Right lobe of liver (tissue), 6 donors: ENCODE measurements around the gene PIK3IP1. TPM values are rescaled to one million over a fixed set of nuclear protein-coding genes. Genes with fewer than 3 reads are reported as not detected.
"Not testable (repeated sequence)": the region's sequence is repeated elsewhere in the genome, so short reads cannot be mapped to it uniquely, and the experiment has no call there.

Experiments
- ATAC-seq, 4 donors: fragments of 200-7000 bp; cut with Tn5 transposase; one replicate each; pipeline ENCODE4 v1.9.1; 2020; ENCODE audit warnings: mild to moderate bottlenecking in 4 of 4, moderate library complexity in 4 of 4
- DNase-seq, 3 donors: peaks; one replicate each; pipeline ENCODE4 v3.0.0-alpha.2; 2020
- H3K27ac ChIP-seq, 3 donors: fragments of 200-600 bp; one replicate each; pipeline ENCODE4 v1.8.0; 2022
- H3K27me3 ChIP-seq, 2 donors: fragments of 200-600 bp; one replicate each; pipeline ENCODE4 v1.8.0; 2022
- H3K36me3 ChIP-seq, 4 donors: fragments of 200-600 bp; sonication (generic) in 1 of 4; one replicate each; pipeline versions ENCODE4 v1.5.1 to v1.8.0; 2017 to 2022; ENCODE audit warnings: control low read depth in 1 of 4
- H3K4me1 ChIP-seq, 4 donors: fragments of 200-600 bp; sonication (generic) in 1 of 4; one replicate each; pipeline versions ENCODE4 v1.5.1 to v1.8.0; 2017 to 2022; ENCODE audit warnings: control low read depth in 1 of 4
- H3K4me3 ChIP-seq, 3 donors: fragments of 200-600 bp; one replicate each; pipeline ENCODE4 v1.8.0; 2022
- H3K9me3 ChIP-seq, 4 donors: fragments of 200-600 bp; sonication (generic) in 1 of 4; one replicate each; pipeline versions ENCODE4 v1.5.1 to v1.8.0; 2017 to 2022; ENCODE audit warnings: control low read depth in 1 of 4
- POLR2A ChIP-seq: fragments of 450-650 bp; IDR thresholded peaks from one replicate; pipeline ENCODE4 v1.6.1; 2017; ENCODE audit warnings: antibody characterized with exemption, mild to moderate bottlenecking
- WGBS: methylation state at CpG from one replicate; pipeline ENCODE4 v1.1.6; 2018; ENCODE audit warnings: low coverage, low lambda C conversion rate; ENCODE audit not compliant: insufficient coverage; ENCODE audit errors: missing lambda C conversion rate; 5-methylcytosine and 5-hydroxymethylcytosine counted together
- intact Hi-C, 2 donors: fragments of 100-400 bp; cut with DNase I; formaldehyde crosslinking; loops; one replicate each; pipeline versions ENCODE4 v1.11.2 to v1.14.1; 2022
- total RNA-seq, 6 experiments: library from RNA; depleted of rRNA in 2 of 6; stranded (reverse); fragments of >200 nt in 2 of 6; fragmentation: NEBNext Ultra II Directional in 3 of 6; extraction: Animal tissue kit (Norgen Biotek cat#: 25700) in 3 of 6; gene quantifications; one replicate each; pipeline versions ENCODE4 v1.1.0 to v1.2.4, GENCODE V29; 2016 to 2023
- TF ChIP-seq, protein P1 (sequence below), 4 donors: fragments of 200-600 bp in 3 of 4; fragments of 450-650 bp in 1 of 4; IDR thresholded peaks; one replicate each; pipeline versions ENCODE4 v1.5.1 to v1.8.0; 2016 to 2022; ENCODE audit warnings: antibody characterized with exemption in 4 of 4, mild to moderate bottlenecking in 2 of 4
- donor health status: DM: no; HTN: yes; CAD: no.
- donor health status: DM: no; HTN: no; CAD: no.
- donor health status: DM: no; HTN: no; CAD: no.
- donor health status: DM: no; HTN: yes; CAD: no.
- donor health status: DM: no; HTN: yes; CAD: no.

Gene PIK3IP1
- total RNA-seq, 6 experiments from 2014 or later, result 1.3 to 6.6 (median 5.6) TPM

- TF ChIP-seq POLR2A, result no peak
- TF ChIP-seq, protein P1, sequence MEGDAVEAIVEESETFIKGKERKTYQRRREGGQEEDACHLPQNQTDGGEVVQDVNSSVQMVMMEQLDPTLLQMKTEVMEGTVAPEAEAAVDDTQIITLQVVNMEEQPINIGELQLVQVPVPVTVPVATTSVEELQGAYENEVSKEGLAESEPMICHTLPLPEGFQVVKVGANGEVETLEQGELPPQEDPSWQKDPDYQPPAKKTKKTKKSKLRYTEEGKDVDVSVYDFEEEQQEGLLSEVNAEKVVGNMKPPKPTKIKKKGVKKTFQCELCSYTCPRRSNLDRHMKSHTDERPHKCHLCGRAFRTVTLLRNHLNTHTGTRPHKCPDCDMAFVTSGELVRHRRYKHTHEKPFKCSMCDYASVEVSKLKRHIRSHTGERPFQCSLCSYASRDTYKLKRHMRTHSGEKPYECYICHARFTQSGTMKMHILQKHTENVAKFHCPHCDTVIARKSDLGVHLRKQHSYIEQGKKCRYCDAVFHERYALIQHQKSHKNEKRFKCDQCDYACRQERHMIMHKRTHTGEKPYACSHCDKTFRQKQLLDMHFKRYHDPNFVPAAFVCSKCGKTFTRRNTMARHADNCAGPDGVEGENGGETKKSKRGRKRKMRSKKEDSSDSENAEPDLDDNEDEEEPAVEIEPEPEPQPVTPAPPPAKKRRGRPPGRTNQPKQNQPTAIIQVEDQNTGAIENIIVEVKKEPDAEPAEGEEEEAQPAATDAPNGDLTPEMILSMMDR (IDR thresholded peaks at IDR 0.05), result no peak
- H3K4me1 ChIP-seq, result peaks cover 0 to 19% (median 0%) of the 10 kb centered on the region in 4 donors
- no peak overlapping the region for H3K27ac ChIP-seq
- 45% methylated on average over 6 of the region's 6 CpGs for WGBS
- H3K4me3 ChIP-seq, result no peak overlapping the region
- ATAC-seq (peak in 3 of 4 donors; percentile 12 to 31 (median 15)), DNase-seq (no peak)
- H3K27me3 ChIP-seq, result no peaks in the 10 kb centered on the region
- H3K36me3 ChIP-seq, result peaks cover 0 to 2% (median 0%) of the 10 kb centered on the region in 4 donors
- no peaks in the 10 kb centered on the region for H3K9me3 ChIP-seq
- intact Hi-C loops, result loop anchor here in 1 of 2 donors (10.0 kb wide), 2 partner anchors 145 to 295 kb away; no protein-coding TSS in a partner anchor
These were observed 52.4 kb downstream of the PIK3IP1 start for GRCh38 chr22:31239771-31240370.

- Histone ChIP-seq H3K9me3 (no peaks in the 10 kb centered on the region), H3K36me3 (peaks cover 0 to 2% (median 0%) of the 10 kb centered on the region in 4 donors), H3K27me3 (no peaks in the 10 kb centered on the region), H3K27ac (no peak overlapping the region), H3K4me3 (no peak overlapping the region), H3K4me1 (peaks cover 0 to 12% (median 0%) of the 10 kb centered on the region in 4 donors)
- DNase-seq, result no peak
- no peak for TF ChIP-seq POLR2A
- TF ChIP-seq, protein P1 (IDR thresholded peaks at IDR 0.05), result no peak
- ATAC-seq, result no peak
- no CpG with 5 or more reads among the region's 1 CpG for WGBS
- intact Hi-C loops, result loop anchor here in 1 of 2 donors (10.0 kb wide), 2 partner anchors 143 to 293 kb away; no protein-coding TSS in a partner anchor
These were observed 54.2 kb downstream of the PIK3IP1 start for GRCh38 chr22:31238057-31238456.

GRCh38 chr22:31236044-31236443 is 56.2 kb downstream of the PIK3IP1 start:
- H3K27ac ChIP-seq, H3K9me3 ChIP-seq, H3K36me3 ChIP-seq, DNase-seq, H3K27me3 ChIP-seq, H3K4me3 ChIP-seq, ATAC-seq: not testable (repeated sequence)
- peaks cover 0 to 14% (median 2%) of the 10 kb centered on the region in 4 donors for H3K4me1 ChIP-seq
- intact Hi-C loops, result loop anchor here in 1 of 2 donors (10.0 kb wide), 2 partner anchors 141 to 291 kb away; no protein-coding TSS in a partner anchor
- 100% methylated on average over 3 of the region's 4 CpGs for WGBS

DNA sequence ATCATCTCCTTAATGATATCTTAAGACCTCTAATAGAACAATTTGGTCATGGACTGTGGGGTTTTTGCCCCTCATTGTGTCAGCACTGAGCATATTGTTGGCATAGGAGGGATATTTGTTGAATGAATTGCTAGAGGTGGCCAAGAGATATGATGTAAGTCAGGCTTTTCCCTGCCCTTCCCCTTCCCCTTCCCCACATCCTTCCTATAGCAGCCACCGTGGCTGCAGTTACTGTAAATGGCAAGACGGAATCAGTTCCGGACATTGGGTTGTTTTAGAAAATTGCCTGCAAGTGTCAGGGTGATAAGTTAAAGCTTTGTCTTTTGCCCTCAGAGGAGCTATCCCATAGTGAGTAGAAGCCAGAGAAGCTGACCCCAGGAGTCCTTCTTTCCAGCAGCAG is 57.2 kb downstream of the PIK3IP1 start:
- 37% methylated on average over 3 of the region's 3 CpGs for WGBS
- ATAC-seq (peak; percentile 12 to 29 (median 15)), DNase-seq (no peak)
- Histone ChIP-seq H3K9me3 (no peaks in the 10 kb centered on the region), H3K4me3 (no peak overlapping the region), H3K27me3 (no peaks in the 10 kb centered on the region), H3K27ac (peak overlapping the region in 1 of 3 donors; percentile 3), H3K4me1 (peaks cover 0 to 20% (median 7%) of the 10 kb centered on the region in 4 donors), H3K36me3 (no peaks in the 10 kb centered on the region)
- TF ChIP-seq, protein P1 (IDR thresholded peaks at IDR 0.05), result no peak
- TF ChIP-seq POLR2A, result no peak
- intact Hi-C loops, result loop anchor here in 1 of 2 donors (10.0 kb wide), 2 partner anchors 140 to 290 kb away; no protein-coding TSS in a partner anchor

DNA sequence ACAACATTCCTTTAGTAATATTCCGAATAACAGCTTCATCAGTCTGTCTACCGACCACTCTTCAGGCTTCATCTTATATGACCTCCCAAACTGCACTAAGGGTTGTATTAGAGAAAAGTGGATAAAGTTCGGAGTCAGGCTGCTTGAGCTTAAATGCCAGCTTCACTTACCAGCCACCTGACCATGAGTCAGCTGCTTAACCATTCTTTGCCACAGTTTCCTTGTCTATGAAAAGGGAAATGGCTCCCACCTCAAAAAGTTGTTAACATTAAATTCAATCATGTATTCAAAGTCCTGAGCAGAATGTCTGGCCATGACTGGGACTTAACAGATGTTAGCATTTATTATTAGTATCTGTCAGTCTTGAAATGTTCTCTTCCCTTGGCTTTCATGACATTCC is 59.3 kb downstream of the PIK3IP1 start:
- Histone ChIP-seq H3K36me3 (no peaks in the 10 kb centered on the region), H3K4me3 (no peak overlapping the region), H3K4me1 (peaks cover 0 to 41% (median 19%) of the 10 kb centered on the region in 4 donors), H3K27ac (peak overlapping the region in 1 of 3 donors; percentile 17), H3K9me3 (no peaks in the 10 kb centered on the region), H3K27me3 (no peaks in the 10 kb centered on the region)
- DNase-seq, result no peak
- TF ChIP-seq, protein P1 (IDR thresholded peaks at IDR 0.05), result no peak
- no peak for TF ChIP-seq POLR2A
- intact Hi-C loops, result loop anchor here in 1 of 2 donors (10.0 kb wide), 2 partner anchors 138 to 288 kb away; no protein-coding TSS in a partner anchor
- WGBS, result 88% methylated on average over 3 of the region's 3 CpGs
- ATAC-seq, result no peak
